ENCODE data around the gene COX18. TPM values are rescaled to one million over a fixed set of nuclear protein-coding genes. Genes with fewer than 3 reads are reported as not detected.

COX18 gene
- total and polyA plus RNA-seq, 2 of the 4 experiments (the other 2 are of a cell fraction) = 8.0 to 22.0 TPM

DNA sequence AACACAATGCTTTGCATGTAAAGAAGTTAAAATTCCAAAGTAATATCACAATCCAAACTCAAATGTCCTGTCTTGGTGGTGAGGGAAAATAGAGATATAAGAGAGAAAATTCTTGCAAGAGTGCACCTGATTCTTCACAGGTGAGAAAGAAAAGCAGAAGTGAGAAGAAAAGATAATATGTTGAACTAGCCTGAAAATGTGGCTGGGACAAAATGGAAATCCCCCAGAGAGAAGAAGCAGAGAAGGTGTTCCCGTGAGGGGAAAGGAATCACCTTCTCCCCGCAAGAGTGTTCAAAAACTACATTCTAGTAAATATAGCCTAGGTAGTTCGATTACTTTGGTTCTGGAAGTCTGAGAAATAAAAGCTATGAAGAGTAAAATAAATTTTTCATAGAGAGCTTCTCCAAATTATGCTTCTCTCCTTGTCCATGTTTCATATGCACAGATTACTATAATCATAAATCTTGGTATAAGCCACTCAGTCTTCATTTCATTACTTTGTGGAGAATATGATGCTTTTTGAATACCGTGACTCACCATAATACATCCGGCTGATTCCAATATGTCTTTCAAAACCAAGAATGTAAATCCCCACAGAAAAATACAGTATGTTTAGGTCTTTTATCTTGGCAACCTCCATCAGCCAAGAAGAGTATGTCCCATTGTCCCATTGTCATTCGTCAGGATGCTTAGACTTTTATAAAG, 63.1 kb downstream of the COX18 start:
- H2BK5ac ChIP-seq (ENCODE audit: low read depth, low read length, poor library complexity, severe bottlenecking) = no peak overlapping the region
- H3K4me1 ChIP-seq (ENCODE audit: control insufficient read depth, insufficient read depth, low read length) = no peaks in the 10 kb centered on the region
- no peak overlapping the region for H2BK15ac ChIP-seq (ENCODE audit: low read depth, low read length)
- H3K27me3 ChIP-seq (ENCODE audit: control insufficient read depth, insufficient read depth, low read length) = peaks cover 4% of the 10 kb centered on the region
- H3K14ac ChIP-seq (replicated peaks; ENCODE audit: low read depth, low read length) = no peak overlapping the region
- H3K9ac ChIP-seq (ENCODE audit: low read depth, low read length) = no peak overlapping the region
- H4K91ac ChIP-seq (ENCODE audit: insufficient read depth, low read depth, low read length) = no peak overlapping the region
- H2BK20ac ChIP-seq (ENCODE audit: low read depth, low read length) = no peak overlapping the region
- no peak for DNase-seq
- H2BK120ac ChIP-seq (ENCODE audit: low read depth, low read length) = no peak overlapping the region
- ChIA-PET POLR2A (ENCODE audit: unreplicated experiment) (no interaction called here), CTCF (no interaction called here)
- H4K8ac ChIP-seq (ENCODE audit: low read depth in 2 of 2, low read length in 2 of 2) = no peak overlapping the region
- no CpG with 5 or more reads among the region's 6 CpGs for WGBS, 2 experiments (ENCODE audit: extremely low coverage in 2 of 2, insufficient read length in 1 of 2)
- no peak overlapping the region for H4K5ac ChIP-seq (ENCODE audit: low read depth, low read length)
- no peak overlapping the region for H3K23ac ChIP-seq (ENCODE audit: low read depth, low read length)
- H3K9me3 ChIP-seq (ENCODE audit: control insufficient read depth, insufficient read depth, low read length) = no peaks in the 10 kb centered on the region
- no peak overlapping the region for H3K4me3 ChIP-seq (ENCODE audit: insufficient read depth, low read depth, low read length)
- H3K9me1 ChIP-seq (ENCODE audit: insufficient read depth, low read length) = no peaks in the 10 kb centered on the region
- in situ Hi-C loops (cut with MboI; ENCODE audit: low sequenced_read_pairs) (no loop called here), dilution Hi-C loops (cut with HindIII; ENCODE audit: low sequenced_read_pairs, unreplicated experiment) (no loop called here), intact Hi-C loops (cut with micrococcal nuclease) (no loop called here)
- H2AK5ac ChIP-seq (ENCODE audit: low read depth, low read length) = no peak overlapping the region
- H2AK9ac ChIP-seq (replicated peaks; ENCODE audit: low read depth, low read length, poor library complexity) = no peak overlapping the region
- H3K56ac ChIP-seq (ENCODE audit: extremely low read depth, insufficient read depth, low read length) = no peak overlapping the region
- no peak for ATAC-seq (ENCODE audit: low read depth)
- TF ChIP-seq MAFK (IDR thresholded peaks at IDR 0.05; ENCODE audit: low read depth, low read length) (no peak), RAD21 (IDR thresholded peaks at IDR 0.05; ENCODE audit: low read length) (no peak), POLR2A (IDR thresholded peaks at IDR 0.05; ENCODE audit: low read depth, low read length) (no peak), RFX5 (IDR thresholded peaks at IDR 0.05; ENCODE audit: low read depth, low read length) (no peak), NFE2L2 (IDR thresholded peaks at IDR 0.05; ENCODE audit: low read depth, low read length) (no peak), MXI1 (IDR thresholded peaks at IDR 0.05; ENCODE audit: borderline replicate concordance, low read depth, low read length) (no peak), CHD1 (IDR thresholded peaks at IDR 0.05; ENCODE audit: low read depth, low read length) (no peak), CEBPB (IDR thresholded peaks at IDR 0.05; ENCODE audit: low read depth, low read length) (no peak), RCOR1 (IDR thresholded peaks at IDR 0.05; ENCODE audit: insufficient replicate concordance, low read length) (no peak), FOS (IDR thresholded peaks at IDR 0.05; ENCODE audit: low read depth, low read length) (no peak), BHLHE40 (IDR thresholded peaks at IDR 0.05; ENCODE audit: low read depth, low read length) (no peak), MAZ (IDR thresholded peaks at IDR 0.05; ENCODE audit: borderline replicate concordance, low read depth, low read length) (no peak), SMC3 (IDR thresholded peaks at IDR 0.05; ENCODE audit: low read depth, low read length) (no peak)
- TF ChIP-seq, protein P1, sequence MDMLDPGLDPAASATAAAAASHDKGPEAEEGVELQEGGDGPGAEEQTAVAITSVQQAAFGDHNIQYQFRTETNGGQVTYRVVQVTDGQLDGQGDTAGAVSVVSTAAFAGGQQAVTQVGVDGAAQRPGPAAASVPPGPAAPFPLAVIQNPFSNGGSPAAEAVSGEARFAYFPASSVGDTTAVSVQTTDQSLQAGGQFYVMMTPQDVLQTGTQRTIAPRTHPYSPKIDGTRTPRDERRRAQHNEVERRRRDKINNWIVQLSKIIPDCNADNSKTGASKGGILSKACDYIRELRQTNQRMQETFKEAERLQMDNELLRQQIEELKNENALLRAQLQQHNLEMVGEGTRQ (IDR thresholded peaks at IDR 0.05; ENCODE audit: low read depth, low read length) = no peak
- TF ChIP-seq, protein P2, sequence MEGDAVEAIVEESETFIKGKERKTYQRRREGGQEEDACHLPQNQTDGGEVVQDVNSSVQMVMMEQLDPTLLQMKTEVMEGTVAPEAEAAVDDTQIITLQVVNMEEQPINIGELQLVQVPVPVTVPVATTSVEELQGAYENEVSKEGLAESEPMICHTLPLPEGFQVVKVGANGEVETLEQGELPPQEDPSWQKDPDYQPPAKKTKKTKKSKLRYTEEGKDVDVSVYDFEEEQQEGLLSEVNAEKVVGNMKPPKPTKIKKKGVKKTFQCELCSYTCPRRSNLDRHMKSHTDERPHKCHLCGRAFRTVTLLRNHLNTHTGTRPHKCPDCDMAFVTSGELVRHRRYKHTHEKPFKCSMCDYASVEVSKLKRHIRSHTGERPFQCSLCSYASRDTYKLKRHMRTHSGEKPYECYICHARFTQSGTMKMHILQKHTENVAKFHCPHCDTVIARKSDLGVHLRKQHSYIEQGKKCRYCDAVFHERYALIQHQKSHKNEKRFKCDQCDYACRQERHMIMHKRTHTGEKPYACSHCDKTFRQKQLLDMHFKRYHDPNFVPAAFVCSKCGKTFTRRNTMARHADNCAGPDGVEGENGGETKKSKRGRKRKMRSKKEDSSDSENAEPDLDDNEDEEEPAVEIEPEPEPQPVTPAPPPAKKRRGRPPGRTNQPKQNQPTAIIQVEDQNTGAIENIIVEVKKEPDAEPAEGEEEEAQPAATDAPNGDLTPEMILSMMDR (conservative IDR thresholded peaks at IDR 0.05; ENCODE audit: low read depth, low read length) = no peak
- TF ChIP-seq, protein P3, sequence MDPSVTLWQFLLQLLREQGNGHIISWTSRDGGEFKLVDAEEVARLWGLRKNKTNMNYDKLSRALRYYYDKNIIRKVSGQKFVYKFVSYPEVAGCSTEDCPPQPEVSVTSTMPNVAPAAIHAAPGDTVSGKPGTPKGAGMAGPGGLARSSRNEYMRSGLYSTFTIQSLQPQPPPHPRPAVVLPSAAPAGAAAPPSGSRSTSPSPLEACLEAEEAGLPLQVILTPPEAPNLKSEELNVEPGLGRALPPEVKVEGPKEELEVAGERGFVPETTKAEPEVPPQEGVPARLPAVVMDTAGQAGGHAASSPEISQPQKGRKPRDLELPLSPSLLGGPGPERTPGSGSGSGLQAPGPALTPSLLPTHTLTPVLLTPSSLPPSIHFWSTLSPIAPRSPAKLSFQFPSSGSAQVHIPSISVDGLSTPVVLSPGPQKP (IDR thresholded peaks at IDR 0.05; ENCODE audit: borderline replicate concordance, low read depth, low read length) = no peak
- H3K27ac ChIP-seq (ENCODE audit: insufficient read depth, low read length) = no peak overlapping the region
- no TSS peak for BruUV-seq (replicated peaks)
- no peaks in the 10 kb centered on the region for H3K79me1 ChIP-seq (ENCODE audit: low read depth in 1 of 2, low read length in 2 of 2)
- no peaks in the 10 kb centered on the region for H3K36me3 ChIP-seq (ENCODE audit: control insufficient read depth, insufficient read depth, low read length)
- H3K4me2 ChIP-seq (ENCODE audit: low read depth, low read length) = no peak overlapping the region
- H3K18ac ChIP-seq (ENCODE audit: low read depth, low read length) = no peak overlapping the region
- no peak overlapping the region for H2AFZ ChIP-seq (replicated peaks; ENCODE audit: low read length, poor library complexity)
- no peak overlapping the region for H3K4ac ChIP-seq (ENCODE audit: low read depth, low read length)
- no peaks in the 10 kb centered on the region for H4K20me1 ChIP-seq (ENCODE audit: insufficient read depth, low read length)
